HG03135 (cell line): ENCODE results near the gene C1QTNF8.

Source experiments
- ATAC-seq: cut with Tn5 transposase; IDR thresholded peaks from one replicate; pipeline ENCODE4 v1.9.1; 2021; ENCODE audit warnings: mild to moderate bottlenecking, moderate library complexity; ENCODE audit not compliant: unreplicated experiment

C1QTNF8 gene

DNA sequence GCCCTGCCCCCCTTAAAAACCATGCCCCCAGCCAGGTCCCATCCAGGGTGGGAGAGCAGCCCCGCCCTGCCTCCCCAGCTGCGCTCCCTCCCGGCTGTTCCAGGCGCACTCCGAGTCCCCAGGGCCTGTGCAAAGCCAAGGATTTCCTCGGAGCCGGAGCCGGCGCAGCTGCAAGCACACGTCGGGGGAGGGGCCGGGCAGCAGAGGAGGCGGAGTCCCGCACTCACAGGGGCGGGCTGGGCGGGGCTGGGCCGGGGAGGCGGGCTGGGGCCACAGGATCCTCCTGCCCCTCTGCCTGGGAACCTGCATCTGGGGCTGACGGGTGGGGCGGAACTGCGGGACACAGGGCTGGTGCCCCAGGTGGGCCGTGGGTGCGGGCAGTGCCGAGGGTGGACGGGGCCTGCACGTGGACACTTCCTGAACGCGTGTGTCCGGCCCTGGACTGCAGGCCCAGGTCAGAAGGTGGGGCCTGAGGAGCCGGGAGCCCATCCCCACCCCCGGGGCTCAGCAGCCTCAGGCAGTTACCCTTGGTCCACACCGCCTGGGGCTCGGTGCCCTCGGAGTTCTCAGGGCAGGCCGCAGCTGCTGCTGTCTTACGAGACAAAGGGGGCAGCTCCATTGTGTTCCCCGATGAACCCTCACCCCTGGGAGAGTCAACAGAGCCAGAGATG lies 47.5 kb downstream of the C1QTNF8 start:
- ATAC-seq: no peak

- ATAC-seq: no peak
These were observed 48.2 kb downstream of the C1QTNF8 start for GRCh38 chr16:1047801-1048200.

DNA sequence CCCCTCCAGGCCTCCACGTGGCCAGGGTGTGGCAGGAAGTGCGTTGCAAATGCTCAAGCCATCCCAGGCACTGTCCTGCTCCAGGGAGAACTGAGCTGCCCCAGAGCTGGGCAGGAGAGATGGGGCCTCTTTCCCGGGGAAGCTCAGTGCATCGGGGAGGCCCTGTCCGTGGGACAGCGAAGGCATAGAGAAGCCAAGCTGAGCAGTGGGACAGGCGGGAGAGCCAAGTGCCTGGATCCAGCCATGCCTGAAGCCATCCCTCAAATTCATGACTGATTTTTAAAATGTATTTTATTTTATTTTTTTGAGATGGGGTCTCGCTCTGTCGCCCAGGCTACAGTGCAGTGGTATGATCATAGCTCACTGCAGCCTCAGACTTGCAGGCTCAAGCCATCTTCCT lies 48.9 kb downstream of the C1QTNF8 start:
- ATAC-seq: no peak

GRCh38 chr16:1045993-1046911 lies 49.8 kb downstream of the C1QTNF8 start:
- ATAC-seq: no peak

GRCh38 chr16:1045310-1045992 lies 50.6 kb downstream of the C1QTNF8 start:
- ATAC-seq: no peak

- no peak for ATAC-seq
These were observed 51.4 kb downstream of the C1QTNF8 start for GRCh38 chr16:1044460-1045309.

DNA sequence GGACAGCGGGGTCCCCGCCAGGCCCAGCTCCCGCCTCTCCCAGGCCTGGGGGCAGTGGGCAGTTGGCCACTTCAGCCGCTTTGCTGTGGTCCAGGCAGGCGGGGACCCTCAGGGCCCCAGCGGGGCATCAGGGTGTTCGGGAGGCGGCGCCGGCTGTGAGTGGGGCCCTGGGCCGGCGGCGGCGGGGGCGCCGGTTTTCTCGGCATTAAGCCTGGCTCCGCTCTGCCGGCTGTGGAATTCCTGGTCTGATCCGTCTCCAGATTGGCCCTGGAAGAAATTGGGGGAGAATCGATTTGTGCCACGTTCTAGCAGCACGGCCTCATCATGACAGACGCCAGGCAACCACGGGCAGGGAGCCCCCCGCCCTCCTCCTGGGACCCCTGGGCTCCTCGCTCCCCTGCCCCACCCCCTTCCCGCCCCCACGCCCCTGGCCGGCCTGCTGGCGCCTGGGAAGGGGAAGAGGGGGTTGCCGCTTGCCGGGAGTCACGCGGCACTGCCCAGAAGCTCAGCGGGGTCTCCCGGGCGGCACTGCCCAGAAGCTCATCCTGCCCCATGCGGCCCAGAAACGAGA lies 52.1 kb downstream of the C1QTNF8 start:
- no peak for ATAC-seq

GRCh38 chr16:1042866-1043265 lies 53.2 kb downstream of the C1QTNF8 start:
- no peak for ATAC-seq

- ATAC-seq: no peak
These were observed 53.8 kb downstream of the C1QTNF8 start for GRCh38 chr16:1042049-1042744.

GRCh38 chr16:1040346-1040745 lies 55.7 kb downstream of the C1QTNF8 start:
- ATAC-seq: no peak

DNA sequence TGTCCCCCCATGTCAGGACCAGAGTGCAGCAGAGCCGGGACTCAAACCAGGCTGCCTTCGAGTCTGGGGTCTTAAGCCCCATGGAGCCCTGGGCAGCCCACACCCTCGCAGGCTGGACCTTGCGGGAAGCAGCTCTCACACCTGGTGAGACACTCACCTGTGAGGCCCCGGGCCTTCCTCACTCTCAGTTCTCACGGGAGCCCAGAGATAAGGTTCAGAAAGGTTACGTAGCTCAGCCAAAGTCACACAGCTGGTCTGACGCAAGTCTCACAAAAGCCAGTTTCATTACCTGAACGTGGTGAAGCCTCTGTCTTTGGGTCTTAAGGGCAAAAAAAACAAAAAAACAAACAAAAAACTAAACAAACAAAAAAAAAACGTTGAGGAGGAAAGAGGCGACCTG lies 56.3 kb downstream of the C1QTNF8 start:
- no peak for ATAC-seq

- ATAC-seq: no peak
These were observed 57.1 kb downstream of the C1QTNF8 start for GRCh38 chr16:1038932-1039331.
